Tongue (tissue), 2 donors: Measurements from ENCODE around the gene ARHGAP45. TPM values are rescaled to one million over a fixed set of nuclear protein-coding genes. Genes with fewer than 3 reads are reported as not detected.

Experiments
- DNase-seq: peaks from one replicate; pipeline ENCODE4 v3.0.0-alpha.2; 2015
- total RNA-seq: library from RNA; depleted of rRNA; stranded (reverse); fragments of >200 nt; gene quantifications from one replicate; pipeline ENCODE4 v1.2.3, GENCODE V29; 2014

ARHGAP45 gene
- total RNA-seq, 1 donor from 2014 or later = 16.8 TPM

- DNase-seq = peak; percentile 98
Observed at GRCh38 chr19:1039646-1040475, 27.1 kb upstream of the ARHGAP45 start, which contains the start of gene ABCA7. TSS of gene ABCA7 (plus strand) at chr19:1040107. CDS start at chr19:1041362, 1,255 bp downstream.

DNA sequence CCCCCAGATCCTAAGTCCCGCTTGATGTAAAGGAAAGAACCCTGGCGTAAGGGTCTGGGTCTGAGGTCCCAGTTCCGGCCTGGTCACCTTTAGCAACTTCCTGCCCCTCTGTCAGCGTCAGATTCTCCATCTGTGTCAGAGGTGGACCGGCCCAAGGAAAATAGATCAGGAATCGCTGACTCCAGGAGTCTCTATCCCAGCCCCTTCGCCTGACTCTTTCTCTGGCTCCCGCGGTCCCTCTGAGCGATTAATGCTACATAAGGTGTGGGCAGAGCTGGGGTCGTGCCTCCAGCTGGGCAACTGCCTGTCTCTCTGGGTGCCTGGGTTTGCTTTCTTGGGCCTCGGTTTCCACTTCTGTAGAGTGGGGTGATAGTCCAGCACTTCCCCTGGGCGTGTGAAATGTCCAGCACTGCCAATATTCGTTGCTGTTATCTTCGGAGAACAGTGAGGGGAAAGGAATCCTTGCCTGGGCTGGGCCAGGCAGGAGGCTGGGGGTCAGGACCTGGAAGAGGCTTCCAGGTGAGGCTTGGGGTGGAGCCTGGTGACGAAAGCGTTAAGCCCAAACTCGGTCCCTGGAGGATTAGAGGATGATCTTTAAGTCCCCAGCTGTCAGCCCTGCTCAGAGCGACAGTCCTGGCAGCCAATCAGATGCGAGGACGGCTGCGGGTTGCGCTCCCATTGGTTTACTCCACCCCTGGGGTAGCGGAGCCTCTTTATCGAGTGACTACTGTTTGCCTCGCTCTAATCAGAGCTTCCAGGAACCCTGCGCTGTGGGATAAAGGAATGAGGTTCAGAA, 26.3 kb upstream of the ARHGAP45 start:
- DNase-seq = peak; percentile 96

- DNase-seq = no peak
Observed at GRCh38 chr19:1041272-1041834, 25.6 kb upstream of the ARHGAP45 start.

DNA sequence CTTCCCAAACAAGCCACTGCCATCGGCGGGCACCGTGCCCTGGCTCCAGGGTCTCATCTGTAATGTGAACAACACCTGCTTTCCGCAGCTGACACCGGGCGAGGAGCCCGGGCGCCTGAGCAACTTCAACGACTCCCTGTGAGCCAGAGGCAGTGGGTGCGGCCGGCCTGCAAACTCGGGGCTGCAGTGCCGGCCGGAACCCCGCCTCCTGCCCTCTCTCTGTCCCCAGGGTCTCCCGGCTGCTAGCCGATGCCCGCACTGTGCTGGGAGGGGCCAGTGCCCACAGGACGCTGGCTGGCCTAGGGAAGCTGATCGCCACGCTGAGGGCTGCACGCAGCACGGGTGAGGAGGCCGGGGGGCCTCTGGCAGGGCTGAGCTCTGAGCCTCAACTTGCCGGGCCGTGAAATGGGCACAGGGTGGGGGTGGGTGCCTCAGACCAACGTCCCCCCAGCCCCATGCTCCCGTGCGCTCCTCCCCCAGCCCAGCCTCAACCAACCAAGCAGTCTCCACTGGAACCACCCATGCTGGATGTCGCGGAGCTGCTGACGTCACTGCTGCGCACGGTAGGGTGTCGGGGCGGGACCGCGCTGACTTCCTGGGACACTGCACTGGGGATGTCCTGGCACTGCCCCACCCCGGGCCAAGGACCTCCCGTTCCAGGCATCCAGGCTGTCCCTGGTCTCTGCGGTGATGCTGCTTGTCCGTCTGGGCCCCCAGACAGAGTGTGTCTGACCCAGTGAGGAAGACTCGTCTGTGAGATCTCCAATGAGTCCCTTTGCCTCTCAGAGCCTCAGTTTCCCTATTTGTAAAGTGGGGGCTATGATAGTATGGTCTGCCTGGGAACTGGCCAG, 24.9 kb upstream of the ARHGAP45 start:
- peak; percentile 88 for DNase-seq

GRCh38 chr19:1042689-1043511, 24.1 kb upstream of the ARHGAP45 start:
- peak; percentile 62 for DNase-seq

- DNase-seq = no peak
Observed at GRCh38 chr19:1045247-1045603, 21.7 kb upstream of the ARHGAP45 start.

DNA sequence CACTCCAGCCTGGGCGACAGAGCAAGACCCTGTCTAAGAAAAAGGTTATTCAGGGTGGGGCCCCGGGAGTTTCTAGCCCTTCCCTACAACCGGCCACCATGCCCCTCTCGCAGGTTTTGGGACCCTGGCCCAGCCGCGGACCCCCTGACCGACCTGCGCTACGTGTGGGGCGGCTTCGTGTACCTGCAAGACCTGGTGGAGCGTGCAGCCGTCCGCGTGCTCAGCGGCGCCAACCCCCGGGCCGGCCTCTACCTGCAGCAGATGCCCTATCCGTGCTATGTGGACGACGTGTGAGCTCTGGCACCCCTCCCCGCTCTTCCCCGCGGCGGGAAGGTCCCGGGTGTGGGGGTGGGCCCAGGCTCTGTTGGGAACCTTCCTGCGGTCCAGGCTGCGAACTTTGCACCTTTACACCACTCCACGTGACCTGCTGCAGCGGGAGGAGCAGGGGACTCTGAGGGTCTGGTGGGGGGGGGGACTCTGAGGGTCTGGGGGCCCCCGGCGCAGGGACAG, 20.8 kb upstream of the ARHGAP45 start:
- DNase-seq = no peak

GRCh38 chr19:1046836-1047695, 19.9 kb upstream of the ARHGAP45 start:
- DNase-seq = no peak

- no peak for DNase-seq
Observed at GRCh38 chr19:1047696-1048147, 19.2 kb upstream of the ARHGAP45 start.

- no peak for DNase-seq
Observed at GRCh38 chr19:1049106-1049505, 17.9 kb upstream of the ARHGAP45 start.

DNA sequence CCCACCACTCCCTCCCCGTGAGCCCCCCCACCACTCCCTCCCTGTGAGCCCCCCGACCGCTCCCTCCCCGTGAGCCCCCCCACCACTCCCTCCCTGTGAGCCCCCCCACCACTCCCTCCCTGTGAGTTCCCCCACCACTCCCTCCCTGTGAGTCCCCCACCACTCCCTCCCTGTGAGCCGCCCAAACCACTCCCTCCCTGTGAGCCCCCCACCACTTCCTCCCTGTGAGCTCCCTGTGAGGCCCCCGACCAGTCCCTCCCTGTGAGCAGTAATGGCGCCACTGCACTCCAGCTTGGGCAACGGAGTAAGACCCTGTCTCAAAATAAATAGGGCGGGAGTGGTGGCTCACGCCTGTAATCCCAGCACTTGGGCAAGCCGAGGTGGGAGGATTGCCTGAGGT, 17.2 kb upstream of the ARHGAP45 start:
- no peak for DNase-seq

- no peak for DNase-seq
Observed at GRCh38 chr19:1050989-1051788, 15.8 kb upstream of the ARHGAP45 start.

DNA sequence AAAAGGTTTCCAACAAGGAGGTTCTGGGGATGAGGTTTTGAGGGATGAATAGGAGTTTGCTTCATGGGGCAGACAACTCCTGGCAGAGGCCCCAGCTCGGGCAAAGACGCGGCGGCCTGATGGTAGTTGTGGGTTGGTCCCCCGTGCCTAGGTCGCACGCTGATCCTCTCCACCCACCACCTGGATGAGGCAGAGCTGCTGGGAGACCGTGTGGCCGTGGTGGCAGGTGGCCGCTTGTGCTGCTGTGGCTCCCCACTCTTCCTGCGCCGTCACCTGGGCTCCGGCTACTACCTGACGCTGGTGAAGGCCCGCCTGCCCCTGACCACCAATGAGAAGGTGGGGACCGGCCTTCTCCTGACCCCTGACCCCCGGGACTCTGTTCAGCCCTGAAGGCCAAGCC, 15.2 kb upstream of the ARHGAP45 start:
- DNase-seq = no peak

GRCh38 chr19:1052349-1052975, 14.5 kb upstream of the ARHGAP45 start:
- no peak for DNase-seq

DNA sequence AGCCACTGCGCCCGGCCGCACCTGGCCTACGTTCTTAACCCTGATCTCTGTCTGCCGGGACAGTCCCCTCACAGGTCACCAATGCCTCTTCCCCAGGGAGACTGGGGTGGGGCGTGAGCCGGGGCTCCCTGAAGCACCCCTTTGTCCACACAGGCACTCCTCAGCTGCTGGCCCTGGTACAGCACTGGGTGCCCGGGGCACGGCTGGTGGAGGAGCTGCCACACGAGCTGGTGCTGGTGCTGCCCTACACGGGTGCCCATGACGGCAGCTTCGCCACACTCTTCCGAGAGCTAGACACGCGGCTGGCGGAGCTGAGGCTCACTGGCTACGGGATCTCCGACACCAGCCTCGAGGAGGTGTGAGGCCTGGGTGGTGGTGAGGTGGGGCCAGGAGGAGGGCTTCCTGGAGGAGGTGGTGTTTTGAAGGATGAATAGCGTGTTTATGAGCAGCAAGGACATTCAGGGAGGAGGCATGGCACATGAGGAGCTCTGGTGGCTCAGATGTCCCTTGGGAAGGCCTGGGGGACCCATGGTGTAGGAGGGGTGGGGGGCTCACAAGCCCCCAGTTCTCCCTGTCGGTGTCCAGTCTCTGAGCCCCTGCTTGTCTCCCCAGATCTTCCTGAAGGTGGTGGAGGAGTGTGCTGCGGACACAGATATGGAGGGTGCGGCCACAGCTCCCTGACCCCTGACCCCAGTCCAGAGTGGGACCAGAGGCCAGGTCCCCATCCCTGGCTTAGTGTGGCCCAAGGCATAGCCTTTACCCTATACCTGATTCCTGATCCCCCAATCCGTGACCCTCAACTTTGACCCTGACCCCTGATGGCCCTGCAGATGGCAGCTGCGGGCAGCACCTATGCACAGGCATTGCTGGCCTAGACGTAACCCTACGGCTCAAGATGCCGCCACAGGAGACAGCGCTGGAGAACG, 13.5 kb upstream of the ARHGAP45 start:
- DNase-seq = no peak

DNA sequence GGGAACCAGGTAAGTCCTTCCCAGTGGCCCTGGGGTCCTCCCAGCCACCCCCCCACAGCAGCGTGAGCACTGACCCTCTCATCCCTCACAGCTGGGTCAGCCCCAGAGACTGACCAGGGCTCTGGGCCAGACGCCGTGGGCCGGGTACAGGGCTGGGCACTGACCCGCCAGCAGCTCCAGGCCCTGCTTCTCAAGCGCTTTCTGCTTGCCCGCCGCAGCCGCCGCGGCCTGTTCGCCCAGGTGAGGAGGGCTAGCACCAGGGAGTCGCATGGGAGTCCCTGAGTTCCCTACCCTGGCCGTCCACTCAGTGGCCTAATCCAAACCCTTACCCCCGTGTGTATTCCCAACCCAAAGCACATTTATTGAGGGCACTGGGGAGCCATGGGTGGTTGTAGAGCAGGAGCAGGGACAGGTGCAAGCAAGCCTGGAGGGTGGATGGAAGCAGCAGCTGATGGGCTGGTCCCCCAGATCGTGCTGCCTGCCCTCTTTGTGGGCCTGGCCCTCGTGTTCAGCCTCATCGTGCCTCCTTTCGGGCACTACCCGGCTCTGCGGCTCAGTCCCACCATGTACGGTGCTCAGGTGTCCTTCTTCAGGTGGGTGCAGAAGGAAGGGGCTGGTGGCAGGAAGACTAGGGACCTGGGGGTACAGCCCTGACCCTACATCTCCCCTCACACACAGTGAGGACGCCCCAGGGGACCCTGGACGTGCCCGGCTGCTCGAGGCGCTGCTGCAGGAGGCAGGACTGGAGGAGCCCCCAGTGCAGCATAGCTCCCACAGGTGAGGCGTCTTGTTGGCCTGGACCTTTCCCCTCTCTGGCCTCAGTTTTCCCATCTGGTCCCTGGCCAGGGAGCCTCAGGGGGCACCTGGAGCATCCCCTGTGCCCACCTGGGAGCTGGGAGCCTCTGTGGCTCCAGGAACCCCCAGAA, 12.6 kb upstream of the ARHGAP45 start:
- DNase-seq = no peak
